Right kidney (tissue), 9 donors: ENCODE results near the gene PLEKHM3.

Source experiments
- DNase-seq: peaks from one replicate; pipeline ENCODE4 v3.0.0-alpha.2; 2016
- long read RNA-seq, 8 donors: transcript quantifications; one replicate each; lab custom pipeline, GENCODE V29; 2026

PLEKHM3 gene, protein sequence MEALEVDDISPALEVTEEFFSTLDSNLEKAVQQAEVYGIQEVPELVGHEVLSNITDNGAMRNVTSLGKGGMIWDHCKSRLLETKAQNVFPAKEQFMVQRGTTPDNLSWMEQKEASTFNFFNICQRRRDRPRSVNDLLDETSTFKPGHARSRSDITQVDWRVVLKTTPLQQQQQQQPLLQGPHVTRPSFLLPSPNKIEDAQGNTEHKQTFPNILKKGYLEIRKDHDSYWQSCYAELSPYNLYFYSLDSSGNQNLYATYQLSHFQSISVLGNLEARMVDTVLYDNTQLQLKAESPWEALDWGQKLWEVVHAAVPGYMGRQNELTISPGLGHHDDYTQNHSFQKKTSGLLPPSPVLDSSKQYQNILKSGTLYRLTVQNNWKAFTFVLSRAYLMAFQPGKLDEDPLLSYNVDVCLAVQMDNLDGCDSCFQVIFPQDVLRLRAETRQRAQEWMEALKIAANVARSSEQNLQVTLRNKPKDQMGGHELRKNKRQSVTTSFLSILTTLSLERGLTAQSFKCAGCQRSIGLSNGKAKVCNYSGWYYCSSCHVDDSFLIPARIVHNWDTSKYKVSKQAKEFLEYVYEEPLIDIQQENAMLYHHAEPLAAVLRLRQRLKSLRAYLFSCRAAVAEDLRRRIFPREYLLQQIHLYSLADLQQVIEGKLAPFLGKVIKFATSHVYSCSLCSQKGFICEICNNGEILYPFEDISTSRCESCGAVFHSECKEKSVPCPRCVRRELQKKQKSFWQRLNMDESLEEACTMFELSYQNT
- long read RNA-seq, donor 1 = 0 reads
- long read RNA-seq, donor 2 = 0 reads
- long read RNA-seq, donor 3, full-length matches to known transcripts = 1 of 1 reads
- long read RNA-seq, donor 3, partial matches to known transcripts = 0 of 1 reads
- long read RNA-seq, donor 3, other reads (novel, unspliced or antisense) = 0 of 1 reads
- long read RNA-seq, donor 4, full-length matches to known transcripts = 1 of 1 reads
- long read RNA-seq, donor 4, partial matches to known transcripts = 0 of 1 reads
- long read RNA-seq, donor 4, other reads (novel, unspliced or antisense) = 0 of 1 reads
- long read RNA-seq, donor 5 = 0 reads
- long read RNA-seq, donor 6 = 0 reads
- long read RNA-seq, donor 7 = 0 reads
- long read RNA-seq, donor 8 = 0 reads

DNA sequence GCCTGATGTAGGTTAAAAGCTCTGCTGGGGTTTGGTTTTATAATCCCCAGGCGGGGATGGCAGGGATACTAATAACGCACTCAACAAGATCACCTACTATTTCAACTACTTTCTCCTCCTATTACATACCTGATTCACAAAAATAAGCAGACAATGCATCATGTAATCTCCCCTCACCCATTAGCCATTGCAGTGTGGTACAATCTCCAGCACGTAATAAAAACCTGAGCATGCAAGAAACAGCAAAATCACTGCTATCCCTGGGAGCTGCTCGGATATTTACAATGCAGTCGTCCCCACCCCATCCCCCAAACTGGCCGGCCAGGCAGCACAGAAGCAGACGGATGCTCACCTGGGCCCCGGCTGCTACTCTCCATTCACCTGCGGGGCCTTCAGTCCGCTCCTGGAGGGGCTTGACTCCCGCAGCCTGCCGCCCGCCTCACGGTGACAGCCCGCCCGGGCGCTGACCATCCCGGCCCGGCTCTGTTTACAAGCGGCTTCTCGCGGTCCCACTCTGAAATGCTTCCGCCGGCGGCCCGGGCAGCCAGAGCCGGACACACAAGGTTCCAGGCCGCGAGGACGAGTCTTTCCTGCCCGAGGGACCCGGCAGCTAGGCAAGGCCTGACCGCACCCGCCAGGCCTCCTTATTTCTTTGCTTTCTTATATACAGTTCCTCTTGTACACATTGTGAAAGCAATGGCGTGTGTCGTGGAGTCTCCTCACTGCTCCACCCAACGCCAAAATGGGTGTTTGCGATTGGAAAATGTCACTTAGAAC, at the start of gene PLEKHM3:
Gene PLEKHM3 (minus strand): TSS at position 491 of the 777 bp plus-strand sequence. CDS start 23,888 bp downstream, outside the sequence.
- peak; percentile 95 for DNase-seq

DNA sequence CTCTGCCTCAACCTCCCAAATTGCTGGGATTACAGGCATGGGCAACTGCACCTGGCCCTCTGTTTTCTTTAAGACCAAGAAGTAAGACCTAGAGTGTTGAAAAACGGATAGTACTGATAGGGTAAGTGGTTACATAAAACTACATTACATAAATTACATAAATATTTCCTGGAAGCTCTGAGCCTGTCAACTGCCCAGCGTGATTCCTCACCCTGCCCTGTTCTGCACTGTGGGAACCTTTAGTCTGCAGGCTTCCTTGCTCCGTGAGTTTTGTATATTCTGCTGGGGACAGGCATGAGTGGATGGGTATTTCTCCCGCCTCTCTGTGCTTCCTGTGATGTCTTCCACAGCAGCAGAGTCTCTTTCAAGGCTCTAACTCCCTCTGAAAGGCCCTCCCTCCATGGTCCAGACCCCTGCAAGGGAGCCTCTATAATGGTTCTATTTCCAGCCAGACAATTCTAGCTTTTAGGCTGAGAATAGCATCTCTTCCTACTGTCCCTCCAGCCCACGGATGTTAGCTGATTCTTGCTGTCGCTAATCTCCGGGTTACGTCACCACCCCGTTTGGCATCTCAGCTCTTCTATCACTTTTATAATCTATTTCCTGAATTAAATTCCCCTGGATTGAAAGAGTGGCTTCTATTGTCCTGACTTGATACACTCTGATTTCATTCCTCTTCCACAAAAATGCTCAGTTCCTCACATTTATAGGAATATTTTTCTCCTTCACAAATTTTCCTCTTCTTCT, 49.5 kb upstream of the PLEKHM3 start:
- DNase-seq = no peak

DNA sequence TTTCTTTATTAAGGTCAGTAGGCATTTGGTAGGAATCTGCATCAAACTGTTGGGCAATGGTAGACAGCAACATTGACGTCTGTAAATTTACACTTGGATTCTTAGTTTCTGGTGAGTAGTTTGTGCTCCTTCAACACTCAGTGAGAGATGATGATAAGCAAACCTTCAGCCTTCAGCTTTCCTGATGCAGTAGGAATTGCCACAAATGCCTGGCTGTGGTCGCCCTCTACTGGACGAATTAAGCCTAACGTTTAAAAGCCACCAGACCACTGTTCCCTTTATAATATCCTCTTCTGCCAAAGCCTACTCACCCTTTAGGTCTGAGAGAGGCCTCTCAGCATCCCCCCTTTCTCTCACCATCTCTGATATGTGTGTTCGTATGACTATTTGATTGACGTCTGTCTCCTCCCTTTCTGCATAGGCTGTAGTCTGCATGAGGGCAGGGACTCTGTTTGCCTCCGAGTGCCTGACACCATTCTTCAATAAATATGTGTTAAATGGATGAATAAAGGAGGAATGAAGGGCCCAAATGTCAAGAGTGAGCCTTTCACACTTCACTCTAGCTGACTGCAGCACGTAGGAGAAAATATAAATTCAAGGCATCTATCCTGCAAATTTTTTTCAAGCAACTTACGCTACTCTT, 47.0 kb upstream of the PLEKHM3 start:
- peak; percentile 18 for DNase-seq

DNA sequence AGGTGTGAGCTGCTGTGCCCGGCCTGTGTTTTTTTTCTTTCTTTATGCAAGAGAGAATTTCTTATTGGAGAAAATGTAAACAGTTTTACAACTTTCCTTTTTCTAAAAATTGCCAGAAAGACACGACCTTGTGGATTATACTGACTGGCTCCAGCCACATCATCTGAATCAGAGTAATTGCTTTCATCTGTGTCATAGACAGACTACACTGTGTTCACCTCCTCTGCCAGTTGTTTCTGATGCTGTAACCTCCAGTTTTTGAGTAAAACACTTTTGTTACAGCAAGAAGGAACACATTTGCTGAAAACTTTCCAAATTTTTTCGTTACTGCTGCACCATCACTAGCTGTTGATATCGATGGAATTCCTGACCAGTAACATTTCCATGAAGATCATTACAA, 43.9 kb upstream of the PLEKHM3 start:
- DNase-seq = no peak

DNA sequence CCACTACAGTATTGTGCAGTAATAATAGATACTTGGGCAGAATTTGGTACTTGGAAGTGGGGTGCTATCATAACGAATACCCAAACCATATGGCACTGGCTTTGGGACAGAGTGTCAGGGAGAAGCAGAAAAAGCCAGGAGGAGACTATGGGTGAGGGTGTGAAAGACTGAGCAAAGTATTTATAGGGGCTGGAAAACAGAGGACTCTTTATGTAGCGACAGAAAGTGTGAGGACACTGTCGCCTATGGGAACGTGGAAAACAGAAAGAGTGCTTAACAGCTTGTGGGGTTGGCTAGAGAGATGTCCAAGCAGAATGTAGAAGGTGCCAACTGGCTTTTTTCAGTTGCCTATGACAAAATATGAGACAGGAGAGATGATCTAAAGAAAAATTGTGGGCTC, 40.7 kb upstream of the PLEKHM3 start:
- DNase-seq = no peak

DNA sequence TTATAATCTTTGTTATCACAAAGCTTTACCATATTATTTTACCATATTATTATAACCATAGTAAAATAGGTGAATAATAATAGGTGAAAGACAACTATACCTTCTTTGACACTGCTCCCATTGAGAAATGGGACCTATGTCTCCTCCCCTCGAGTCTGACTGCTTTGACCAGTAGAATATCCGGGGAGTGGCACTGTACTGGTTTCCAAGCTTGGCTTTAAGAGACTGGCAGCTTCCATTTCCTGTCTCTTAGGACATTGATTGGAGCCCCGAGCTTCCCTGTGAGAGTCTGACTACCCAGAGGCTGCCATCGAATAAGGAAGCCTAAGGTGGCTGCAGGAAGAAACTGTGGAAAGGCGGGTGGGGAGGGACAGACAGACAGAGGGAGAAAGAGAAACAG, 40.1 kb upstream of the PLEKHM3 start:
- DNase-seq = no peak

DNA sequence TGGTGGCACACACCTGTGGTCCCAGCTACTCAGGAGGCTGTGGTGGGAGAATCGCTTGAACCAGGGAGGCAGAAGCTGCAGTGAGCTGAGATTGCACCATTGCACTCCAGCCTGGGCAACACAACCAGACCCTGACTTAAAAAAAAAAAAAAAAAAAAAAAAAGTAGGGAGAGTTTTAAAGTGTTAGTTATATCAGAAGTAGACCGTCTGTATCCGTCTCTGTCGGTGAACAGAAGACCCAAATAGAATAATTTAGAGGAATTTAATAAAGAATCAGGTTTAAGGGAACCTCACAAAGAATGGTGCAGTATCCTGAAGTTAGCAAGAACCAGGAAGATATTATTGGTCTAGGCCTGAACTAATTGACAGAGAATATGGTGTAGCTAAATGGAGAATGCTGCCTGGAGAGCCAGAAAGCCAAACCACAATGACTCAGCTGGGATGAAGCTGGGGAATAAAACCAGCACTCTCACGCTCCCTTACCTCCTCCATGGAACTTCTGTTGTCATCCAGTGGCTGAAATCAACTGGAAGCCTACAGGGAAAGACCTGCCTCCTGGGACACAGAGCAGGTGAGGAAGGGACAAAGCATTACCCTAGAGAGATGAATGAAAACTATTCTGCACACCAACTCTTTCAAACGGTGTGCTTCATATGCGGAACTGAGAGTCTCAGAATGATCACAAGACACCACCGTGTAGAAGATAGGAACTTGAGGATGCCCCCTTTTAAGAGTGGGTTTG, 39.1 kb upstream of the PLEKHM3 start:
- DNase-seq = no peak

DNA sequence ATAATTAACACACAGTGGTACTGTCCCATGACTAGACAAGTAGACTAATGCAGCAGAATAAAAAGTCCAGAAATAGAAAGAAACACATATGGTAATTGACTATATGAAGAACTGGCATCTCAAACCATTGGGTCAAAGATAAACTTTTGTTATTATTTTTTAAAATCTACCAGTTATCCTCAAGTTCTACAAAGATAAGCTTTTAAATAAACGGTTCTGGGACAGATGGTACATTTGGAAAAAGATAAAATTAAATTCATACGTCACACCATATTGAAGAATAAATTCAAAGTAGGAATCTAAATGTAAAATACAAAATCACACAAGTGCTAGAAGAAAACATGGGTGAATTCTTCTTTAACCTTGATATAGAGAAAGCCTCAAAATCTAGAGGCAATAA, 37.6 kb upstream of the PLEKHM3 start:
- no peak for DNase-seq

DNA sequence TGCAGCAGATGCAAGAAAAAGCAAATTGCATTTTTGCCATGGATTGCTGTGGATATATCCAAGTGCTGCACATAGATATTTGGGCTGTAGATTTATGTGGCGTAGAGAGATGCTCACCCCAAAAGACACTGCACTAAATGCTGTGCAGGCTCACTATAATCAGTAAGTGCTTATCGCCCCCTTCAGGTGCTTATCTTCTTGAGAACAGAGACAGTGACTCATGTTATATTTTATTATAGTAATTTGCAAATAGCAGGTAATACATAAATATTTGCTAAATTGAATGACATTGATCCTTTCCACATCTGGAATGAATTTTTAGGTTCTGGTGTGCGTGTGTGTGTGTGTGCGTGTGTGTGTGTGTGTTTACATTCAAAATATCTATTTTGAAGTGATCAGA, 36.8 kb upstream of the PLEKHM3 start:
- DNase-seq = no peak

DNA sequence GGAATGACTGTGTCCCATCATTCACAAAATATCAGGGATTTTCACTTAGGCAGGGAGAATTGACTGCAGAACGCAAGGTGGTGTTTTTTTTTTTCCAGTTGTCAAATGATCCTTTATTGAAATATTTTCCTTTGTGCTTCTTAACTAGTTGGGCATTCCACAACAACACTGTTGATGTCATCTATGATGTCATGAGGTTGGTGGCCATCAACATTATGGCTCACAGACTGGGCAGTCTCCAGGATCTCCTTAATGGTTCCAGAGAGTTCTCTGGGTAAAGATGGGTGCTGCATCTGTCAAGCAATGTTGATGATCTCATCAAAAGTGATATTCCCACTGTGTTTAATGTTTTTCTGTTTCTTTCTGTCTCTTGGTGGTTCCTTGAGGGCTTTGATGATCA, 31.8 kb upstream of the PLEKHM3 start:
- no peak for DNase-seq

DNA sequence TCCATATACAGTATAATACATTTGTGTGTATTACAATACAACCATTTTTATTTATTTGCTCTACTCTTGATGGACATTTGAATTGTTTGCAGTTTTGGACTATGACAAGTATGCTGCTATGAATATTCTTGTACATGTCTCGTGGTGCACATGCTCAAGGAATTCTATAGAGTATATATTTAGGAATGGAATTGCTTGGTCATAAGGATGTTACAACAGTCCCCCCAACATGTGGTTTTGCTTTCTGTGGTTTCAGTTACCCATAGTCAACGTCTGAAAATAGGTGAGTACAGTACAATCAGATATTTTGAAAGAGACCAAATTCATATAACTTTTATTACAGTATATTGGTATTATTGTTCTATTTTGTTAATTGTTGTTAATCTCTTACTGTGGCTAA, 24.1 kb upstream of the PLEKHM3 start:
- no peak for DNase-seq

DNA sequence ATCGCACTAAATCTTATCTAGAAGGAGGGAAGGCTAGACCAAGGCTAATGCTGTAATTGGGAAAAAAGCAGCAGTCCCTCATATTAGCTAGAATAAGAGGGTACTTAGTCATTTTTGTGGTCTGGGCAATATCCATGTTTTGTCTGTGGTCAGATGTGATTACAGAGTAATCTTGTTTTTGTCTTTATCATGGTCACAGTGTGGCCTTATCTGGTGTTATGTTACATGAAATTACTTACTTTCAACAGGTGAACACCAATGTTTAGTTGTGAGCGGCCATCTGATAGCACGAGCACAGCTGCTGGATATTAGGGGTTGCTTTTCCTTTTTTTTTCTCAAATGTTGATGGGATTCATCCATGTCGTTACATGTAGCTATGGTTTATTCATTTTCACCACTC, 23.7 kb upstream of the PLEKHM3 start:
- DNase-seq = no peak

DNA sequence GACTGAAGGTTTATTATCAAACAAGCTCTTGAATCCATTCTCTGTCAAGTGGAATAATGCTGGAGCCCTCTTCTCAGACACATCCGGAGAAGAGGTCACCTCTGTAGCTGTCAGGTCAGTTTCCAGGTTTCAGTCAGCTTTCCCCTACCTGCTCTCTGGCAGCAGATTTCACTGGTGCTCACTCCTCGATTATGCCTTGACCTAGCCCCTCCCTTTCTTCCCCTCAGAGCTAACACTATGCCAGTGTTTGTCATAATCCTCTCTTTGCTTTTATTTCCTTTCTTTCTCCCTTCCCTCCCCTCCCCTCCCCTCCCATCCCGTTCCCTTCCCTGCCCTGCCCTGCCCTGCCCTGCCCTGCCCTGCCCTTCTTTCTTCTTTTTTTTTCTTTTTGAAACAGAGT, 22.5 kb upstream of the PLEKHM3 start:
- DNase-seq = no peak

DNA sequence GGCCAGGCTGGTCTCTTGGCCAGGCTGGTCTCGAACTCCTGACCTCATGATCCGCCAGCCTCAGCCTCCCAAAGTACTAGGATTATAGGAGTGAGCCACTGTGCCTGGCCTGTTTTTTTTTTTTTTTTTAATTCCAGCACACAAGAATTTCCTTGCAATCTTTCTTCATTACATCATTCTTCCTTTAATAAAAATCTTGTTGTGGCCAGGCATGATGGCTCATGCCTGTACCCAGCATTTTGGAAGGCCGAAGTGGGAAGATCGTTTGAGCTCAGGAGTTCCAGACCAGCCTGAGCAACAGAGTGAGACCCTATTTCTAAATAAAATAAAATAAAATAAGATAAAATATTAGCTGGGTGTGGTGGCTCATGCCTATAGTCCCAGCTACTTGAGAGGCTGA, 21.4 kb upstream of the PLEKHM3 start:
- no peak for DNase-seq

DNA sequence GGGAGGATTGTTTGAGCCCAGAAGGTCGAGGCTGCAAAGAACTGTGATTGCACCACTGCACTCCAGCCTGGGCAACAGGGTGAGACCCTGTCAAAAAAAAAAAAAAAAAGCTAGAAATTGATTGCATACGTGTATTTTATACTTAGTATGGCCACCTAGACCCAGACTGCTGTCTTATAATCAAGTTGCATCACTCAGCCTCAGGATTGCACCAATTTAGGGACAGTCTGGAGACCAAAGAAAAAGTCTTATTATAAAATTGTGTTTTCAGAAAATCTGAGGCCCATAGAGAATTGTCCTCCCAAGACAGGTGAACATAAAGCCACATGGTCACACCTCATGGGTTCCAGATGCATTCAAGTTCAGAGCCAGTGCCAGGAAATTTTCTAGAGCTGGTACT, 17.1 kb upstream of the PLEKHM3 start:
- DNase-seq = no peak

DNA sequence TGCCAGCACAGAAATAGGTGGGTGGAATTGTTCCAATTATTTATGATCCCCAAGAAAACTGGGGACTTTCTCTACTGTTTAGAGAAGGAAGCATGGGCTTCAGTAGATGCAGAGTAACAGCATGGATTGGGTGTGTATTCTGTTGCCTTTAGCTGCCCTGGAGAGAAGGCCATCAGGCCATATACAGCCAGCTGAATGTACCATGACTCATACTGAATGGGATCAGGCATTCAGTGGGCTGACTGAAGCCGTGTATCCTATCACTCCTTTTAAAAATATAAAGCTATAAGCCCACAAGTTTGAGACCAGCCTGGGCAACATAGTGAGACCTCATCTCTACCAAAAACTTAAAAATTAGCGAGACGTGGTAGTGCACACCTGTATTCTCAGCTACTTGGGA, 16.7 kb upstream of the PLEKHM3 start:
- no peak for DNase-seq

DNA sequence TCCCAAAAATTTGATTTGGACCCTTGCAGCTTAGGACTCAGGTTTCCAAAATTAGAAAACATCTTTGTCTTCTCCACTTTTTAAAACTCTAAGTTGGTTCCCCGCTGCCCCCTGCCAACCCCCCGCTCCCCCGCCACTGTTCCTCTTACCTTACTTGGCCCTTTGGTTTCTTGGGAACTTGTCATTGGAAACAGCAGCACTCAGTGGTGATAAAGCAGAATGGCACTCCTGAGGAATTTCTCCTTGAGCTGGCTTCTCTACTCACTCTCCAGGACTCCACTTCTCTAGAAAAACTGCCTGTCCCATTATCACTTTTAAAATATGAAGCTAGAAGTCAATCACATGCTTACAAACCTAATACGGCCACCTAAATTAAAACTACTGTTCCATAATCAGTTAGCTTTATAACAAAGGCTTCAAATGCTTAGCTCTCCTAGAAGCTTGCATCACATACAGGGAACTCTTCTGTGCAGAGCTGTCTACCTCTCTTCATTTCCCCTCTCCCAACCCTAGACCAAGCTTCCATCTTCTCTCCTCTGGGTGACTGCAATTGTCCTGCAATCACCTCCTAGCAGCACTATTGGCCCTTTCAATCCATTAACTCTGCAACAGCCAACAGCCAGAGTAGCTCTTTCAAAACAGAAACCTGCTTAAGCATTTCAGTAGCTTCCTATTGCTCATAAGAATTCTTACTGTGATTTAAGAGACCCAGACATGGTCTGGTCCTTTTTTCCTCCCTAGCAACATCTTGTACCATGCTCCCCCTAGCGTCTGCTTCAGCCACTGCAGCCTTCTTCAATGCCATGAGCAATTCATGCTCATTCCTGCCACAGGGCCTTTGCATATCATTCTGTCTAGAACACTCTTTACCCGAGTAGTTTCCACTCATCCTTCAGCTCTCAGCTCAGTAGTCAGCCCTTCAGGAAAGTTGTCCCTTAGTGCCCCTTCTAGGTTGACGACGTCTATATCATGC, 15.2 kb upstream of the PLEKHM3 start:
- peak; percentile 33 for DNase-seq

DNA sequence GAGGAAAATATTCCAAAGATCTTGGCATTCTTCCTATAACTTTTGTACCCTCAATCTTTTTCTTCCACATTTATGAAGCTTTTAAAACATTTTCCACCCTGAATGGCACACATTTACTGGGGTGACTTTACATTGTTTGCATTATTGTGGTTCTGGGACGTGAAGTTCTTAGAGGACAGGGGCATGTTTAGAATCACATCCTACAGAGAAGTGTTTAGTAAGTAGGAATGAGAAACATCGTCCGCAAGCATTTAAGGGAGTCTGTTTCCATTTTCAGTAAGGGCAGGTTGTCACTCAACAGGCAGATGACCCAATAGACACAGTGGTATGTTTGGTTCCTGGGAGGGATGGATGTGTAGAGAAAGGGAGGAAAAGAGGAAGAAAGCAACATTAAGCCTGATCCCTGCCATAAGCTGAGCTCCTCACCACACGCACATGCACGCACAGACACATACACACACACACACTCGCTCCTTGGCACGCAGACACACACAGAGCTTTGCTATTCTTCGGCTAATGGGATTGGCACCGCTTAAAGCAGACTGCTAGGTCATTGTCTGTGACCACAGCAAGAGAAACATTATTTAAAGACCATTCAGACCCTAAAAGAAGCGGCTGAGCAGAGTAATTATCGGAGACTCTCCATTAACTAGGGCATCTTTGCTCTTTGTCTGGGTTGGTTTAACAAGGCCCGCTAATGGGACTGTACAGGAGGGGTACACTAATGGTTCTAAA, 14.2 kb upstream of the PLEKHM3 start:
- no peak for DNase-seq
